ENCODE measurements around the gene UQCRHL.

The UQCRHL gene

DNA sequence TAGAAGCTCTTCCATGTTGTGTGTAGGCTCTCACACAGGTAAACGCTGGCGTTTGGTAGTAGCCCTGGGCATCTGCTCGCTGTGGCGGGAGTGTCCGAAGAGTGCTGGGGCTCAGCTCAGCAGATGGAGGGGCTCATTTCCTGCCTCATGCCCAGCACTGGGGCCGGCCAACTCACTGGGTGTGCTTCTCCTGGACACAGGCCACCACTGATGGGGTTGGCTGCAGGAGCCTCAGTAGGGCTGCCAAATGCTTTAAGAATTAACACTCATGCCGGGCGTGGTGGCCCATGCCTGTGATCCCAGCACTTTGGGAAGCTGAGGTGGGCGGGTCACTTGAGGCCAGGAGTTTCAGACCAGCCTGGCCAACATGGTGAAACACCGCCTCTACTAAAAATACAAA, 20.9 kb downstream of the UQCRHL start:
- no peak for DNase-seq (ENCODE audit: low read depth in 1 of 2, low spot score in 1 of 2)
- Histone ChIP-seq H3K4me3 (replicated peaks; ENCODE audit: insufficient read depth, low read length) (no peak overlapping the region), H3K27ac (replicated peaks) (no peak overlapping the region), H3K27me3 (ENCODE audit: insufficient read depth, poor library complexity, severe bottlenecking) (no peaks in the 10 kb centered on the region)
- TF ChIP-seq GABPA (IDR thresholded peaks at IDR 0.05; ENCODE audit: low read depth) (no peak), SPI1 (IDR thresholded peaks at IDR 0.05; ENCODE audit: borderline replicate concordance, low read depth) (no peak), POLR2AphosphoS5 (IDR thresholded peaks at IDR 0.05; ENCODE audit: low read depth) (no peak)
- TF ChIP-seq, protein P1, sequence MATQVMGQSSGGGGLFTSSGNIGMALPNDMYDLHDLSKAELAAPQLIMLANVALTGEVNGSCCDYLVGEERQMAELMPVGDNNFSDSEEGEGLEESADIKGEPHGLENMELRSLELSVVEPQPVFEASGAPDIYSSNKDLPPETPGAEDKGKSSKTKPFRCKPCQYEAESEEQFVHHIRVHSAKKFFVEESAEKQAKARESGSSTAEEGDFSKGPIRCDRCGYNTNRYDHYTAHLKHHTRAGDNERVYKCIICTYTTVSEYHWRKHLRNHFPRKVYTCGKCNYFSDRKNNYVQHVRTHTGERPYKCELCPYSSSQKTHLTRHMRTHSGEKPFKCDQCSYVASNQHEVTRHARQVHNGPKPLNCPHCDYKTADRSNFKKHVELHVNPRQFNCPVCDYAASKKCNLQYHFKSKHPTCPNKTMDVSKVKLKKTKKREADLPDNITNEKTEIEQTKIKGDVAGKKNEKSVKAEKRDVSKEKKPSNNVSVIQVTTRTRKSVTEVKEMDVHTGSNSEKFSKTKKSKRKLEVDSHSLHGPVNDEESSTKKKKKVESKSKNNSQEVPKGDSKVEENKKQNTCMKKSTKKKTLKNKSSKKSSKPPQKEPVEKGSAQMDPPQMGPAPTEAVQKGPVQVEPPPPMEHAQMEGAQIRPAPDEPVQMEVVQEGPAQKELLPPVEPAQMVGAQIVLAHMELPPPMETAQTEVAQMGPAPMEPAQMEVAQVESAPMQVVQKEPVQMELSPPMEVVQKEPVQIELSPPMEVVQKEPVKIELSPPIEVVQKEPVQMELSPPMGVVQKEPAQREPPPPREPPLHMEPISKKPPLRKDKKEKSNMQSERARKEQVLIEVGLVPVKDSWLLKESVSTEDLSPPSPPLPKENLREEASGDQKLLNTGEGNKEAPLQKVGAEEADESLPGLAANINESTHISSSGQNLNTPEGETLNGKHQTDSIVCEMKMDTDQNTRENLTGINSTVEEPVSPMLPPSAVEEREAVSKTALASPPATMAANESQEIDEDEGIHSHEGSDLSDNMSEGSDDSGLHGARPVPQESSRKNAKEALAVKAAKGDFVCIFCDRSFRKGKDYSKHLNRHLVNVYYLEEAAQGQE (IDR thresholded peaks at IDR 0.05; ENCODE audit: insufficient replicate concordance, low read depth) = no peak
- TF ChIP-seq, protein P2, sequence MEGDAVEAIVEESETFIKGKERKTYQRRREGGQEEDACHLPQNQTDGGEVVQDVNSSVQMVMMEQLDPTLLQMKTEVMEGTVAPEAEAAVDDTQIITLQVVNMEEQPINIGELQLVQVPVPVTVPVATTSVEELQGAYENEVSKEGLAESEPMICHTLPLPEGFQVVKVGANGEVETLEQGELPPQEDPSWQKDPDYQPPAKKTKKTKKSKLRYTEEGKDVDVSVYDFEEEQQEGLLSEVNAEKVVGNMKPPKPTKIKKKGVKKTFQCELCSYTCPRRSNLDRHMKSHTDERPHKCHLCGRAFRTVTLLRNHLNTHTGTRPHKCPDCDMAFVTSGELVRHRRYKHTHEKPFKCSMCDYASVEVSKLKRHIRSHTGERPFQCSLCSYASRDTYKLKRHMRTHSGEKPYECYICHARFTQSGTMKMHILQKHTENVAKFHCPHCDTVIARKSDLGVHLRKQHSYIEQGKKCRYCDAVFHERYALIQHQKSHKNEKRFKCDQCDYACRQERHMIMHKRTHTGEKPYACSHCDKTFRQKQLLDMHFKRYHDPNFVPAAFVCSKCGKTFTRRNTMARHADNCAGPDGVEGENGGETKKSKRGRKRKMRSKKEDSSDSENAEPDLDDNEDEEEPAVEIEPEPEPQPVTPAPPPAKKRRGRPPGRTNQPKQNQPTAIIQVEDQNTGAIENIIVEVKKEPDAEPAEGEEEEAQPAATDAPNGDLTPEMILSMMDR (IDR thresholded peaks at IDR 0.05; ENCODE audit: insufficient read depth, low read length) = no peak

DNA sequence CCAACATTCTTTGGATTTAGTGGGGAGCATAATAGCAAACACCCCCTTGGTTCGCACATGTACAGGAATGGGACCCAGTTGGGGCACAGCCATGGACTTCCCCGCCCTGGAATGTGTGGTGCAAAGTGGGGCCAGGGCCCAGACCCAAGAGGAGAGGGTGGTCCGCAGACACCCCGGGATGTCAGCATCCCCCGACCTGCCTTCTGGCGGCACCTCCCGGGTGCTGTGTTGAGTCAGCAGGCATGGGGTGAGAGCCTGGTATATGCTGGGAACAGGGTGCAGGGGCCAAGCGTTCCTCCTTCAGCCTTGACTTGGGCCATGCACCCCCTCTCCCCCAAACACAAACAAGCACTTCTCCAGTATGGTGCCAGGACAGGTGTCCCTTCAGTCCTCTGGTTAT, 21.8 kb downstream of the UQCRHL start:
- DNase-seq (ENCODE audit: low read depth in 1 of 2, low spot score in 1 of 2) = no peak
- Histone ChIP-seq H3K27ac (replicated peaks) (no peak overlapping the region), H3K27me3 (ENCODE audit: insufficient read depth, poor library complexity, severe bottlenecking) (no peaks in the 10 kb centered on the region), H3K4me3 (replicated peaks; ENCODE audit: insufficient read depth, low read length) (no peak overlapping the region)
- no peak for TF ChIP-seq POLR2AphosphoS5 (IDR thresholded peaks at IDR 0.05; ENCODE audit: low read depth)
- TF ChIP-seq GABPA (IDR thresholded peaks at IDR 0.05; ENCODE audit: low read depth) = no peak
- TF ChIP-seq, protein P1 (IDR thresholded peaks at IDR 0.05; ENCODE audit: insufficient replicate concordance, low read depth) = no peak
- no peak for TF ChIP-seq SPI1 (IDR thresholded peaks at IDR 0.05; ENCODE audit: borderline replicate concordance, low read depth)
- TF ChIP-seq, protein P2 (IDR thresholded peaks at IDR 0.05; ENCODE audit: insufficient read depth, low read length) = no peak

DNA sequence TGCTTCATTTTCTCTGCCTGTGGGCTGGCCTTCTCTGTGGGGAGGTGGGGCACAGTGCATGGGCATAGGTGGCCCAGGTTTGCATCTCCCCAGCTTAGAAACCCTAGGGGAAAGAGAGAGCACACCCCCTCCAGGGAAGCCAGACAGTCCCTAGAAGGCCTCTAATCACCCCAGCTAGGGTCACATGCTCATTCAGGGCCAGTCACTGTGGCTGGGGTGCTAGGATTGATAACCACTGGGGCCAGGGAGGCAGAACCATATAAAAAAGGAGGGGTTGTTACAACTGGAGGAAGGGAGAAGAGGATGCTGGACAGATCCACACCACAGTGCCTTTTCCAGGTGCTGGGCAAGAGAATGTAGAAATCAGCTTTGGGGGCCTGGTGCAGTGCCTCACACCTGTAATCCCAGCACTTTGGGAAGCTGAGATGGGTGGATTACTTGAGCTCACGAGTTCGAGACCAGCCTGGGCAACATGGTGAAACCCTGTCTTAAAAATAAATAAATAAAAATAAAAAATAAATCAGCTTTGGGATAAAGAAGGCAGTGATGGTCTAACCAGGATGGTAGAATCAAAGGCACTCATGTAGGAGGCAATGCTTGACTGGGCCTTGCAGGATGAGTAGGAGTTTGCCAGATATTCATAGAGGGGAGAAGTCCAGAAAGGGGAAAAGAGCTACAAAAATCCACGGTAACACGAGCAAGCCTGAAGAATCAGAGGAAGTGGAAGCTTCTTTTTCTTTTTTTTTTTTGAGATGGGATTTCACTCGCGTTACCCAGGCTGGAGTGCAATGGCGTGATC, 29.3 kb downstream of the UQCRHL start:
- H3K27ac ChIP-seq (replicated peaks) = no peak overlapping the region
- DNase-seq (ENCODE audit: low read depth in 1 of 2, low spot score in 1 of 2) = no peak
- H3K4me3 ChIP-seq (replicated peaks; ENCODE audit: insufficient read depth, low read length) = no peak overlapping the region
- TF ChIP-seq POLR2AphosphoS5 (IDR thresholded peaks at IDR 0.05; ENCODE audit: low read depth) (no peak), GABPA (IDR thresholded peaks at IDR 0.05; ENCODE audit: low read depth) (no peak), SPI1 (IDR thresholded peaks at IDR 0.05; ENCODE audit: borderline replicate concordance, low read depth) (no peak)
- TF ChIP-seq, protein P2 (IDR thresholded peaks at IDR 0.05; ENCODE audit: insufficient read depth, low read length) = no peak
- TF ChIP-seq, protein P1 (IDR thresholded peaks at IDR 0.05; ENCODE audit: insufficient replicate concordance, low read depth) = no peak
- H3K27me3 ChIP-seq (ENCODE audit: insufficient read depth, poor library complexity, severe bottlenecking) = peaks cover 3% of the 10 kb centered on the region

Measured in HL-60 (cell line).